ENCODE results near the gene GRAP2.
"Not testable (repeated sequence)": the region's sequence is repeated elsewhere in the genome, so short reads cannot be mapped to it uniquely, and the experiment has no call there.

GRAP2 gene

DNA sequence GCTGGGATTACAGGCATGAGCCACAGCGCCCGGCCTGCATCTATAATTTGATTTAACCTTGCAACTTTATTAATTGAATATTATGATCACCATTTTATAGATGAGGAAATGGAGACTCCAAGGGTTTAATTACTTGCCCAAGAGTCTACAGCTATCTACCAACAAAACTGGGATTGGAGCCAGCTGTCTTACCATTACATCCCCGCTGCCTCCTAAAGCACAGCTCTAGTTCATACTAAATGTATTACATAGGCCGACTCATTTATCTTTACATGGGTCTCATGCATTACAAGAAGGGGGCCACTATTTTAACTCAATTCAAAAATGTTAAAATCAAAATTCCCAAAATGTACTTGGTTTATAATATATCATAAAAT lies 45.2 kb downstream of the GRAP2 start:
- no peak for DNase-seq (ENCODE audit: low read depth)

GRCh38 chr22:39946503-39947219 lies 45.8 kb downstream of the GRAP2 start:
- DNase-seq (ENCODE audit: low read depth), result no peak

GRCh38 chr22:39947220-39948216 lies 46.6 kb downstream of the GRAP2 start:
- DNase-seq (ENCODE audit: low read depth), result no peak

- DNase-seq (ENCODE audit: low read depth), result no peak
These were observed 49.3 kb downstream of the GRAP2 start for GRCh38 chr22:39949964-39950737.

DNA sequence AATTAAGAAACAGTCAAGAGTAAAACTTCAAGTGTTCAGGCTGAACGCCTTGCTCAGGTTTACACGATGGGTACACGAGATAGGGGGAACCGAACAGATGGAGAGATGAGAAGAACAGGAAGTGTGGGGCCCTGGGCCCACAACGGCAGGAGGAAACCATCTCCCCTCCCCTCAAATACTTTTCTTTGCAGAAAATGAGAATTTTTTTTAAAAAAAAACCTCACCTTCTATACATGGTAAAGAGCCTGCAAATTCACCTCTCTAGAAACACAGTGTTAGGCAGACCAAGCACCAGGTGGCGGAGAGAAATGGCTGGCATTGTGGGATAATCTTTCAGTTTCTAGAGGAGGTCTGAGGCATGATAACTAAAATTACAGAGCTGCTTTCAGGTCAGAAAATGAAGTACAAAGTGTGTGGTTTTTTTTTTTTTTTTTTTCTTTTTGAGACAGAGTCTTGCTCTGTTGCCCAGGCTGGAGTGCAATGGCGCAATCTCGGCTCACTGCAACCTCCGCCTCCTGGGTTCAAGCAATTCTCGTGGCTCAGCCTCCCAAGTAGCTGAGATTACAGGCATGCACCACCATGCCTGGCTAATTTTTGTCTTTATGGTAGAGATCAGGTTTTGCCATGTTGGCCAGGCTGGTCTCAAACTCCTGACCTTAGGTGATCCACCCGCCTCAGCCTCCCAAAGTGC lies 50.9 kb downstream of the GRAP2 start:
- not testable (repeated sequence) for DNase-seq (ENCODE audit: low read depth)

DNA sequence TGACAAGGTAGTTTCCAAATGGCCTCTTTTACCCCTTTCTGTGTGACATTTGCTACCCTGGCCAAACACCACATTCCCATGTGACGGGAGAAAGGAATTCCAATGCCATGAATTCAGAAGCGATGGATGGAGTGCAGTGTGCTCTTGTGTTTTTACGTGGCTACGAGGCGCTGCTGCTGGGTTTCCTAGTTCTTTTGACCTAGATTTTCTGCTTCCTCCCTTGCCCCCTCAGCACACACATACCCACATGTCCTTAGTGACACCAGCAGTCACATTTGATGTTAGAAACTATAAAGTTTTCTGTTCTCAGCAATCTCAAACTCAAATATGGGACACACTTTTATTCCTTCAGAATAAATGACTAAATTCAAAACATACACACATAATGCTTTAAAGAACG lies 51.5 kb downstream of the GRAP2 start:
- no peak for DNase-seq (ENCODE audit: low read depth)

DNA sequence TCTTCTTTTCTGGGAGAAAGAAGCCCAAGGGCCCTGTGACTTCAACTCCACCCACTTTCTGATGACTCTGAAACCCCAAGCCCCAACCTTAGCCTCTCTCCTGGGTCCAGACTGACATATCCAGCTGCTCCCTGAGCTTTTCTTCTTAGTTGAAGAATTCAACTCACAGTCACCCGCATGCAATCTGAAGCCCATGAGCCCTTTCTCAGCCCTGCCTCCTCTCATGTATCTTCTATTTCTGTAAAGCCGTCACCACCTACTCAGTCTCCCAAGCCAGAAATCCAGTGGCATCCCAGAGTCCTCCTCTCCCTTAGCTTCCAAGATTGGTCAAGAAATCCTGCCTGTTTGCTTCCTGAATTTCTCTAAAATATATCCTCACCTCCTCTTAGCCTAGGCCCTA lies 52.2 kb downstream of the GRAP2 start:
- no peak for DNase-seq (ENCODE audit: low read depth)

GRCh38 chr22:39954584-39955055 lies 53.7 kb downstream of the GRAP2 start:
- DNase-seq (ENCODE audit: low read depth), result no peak

DNA sequence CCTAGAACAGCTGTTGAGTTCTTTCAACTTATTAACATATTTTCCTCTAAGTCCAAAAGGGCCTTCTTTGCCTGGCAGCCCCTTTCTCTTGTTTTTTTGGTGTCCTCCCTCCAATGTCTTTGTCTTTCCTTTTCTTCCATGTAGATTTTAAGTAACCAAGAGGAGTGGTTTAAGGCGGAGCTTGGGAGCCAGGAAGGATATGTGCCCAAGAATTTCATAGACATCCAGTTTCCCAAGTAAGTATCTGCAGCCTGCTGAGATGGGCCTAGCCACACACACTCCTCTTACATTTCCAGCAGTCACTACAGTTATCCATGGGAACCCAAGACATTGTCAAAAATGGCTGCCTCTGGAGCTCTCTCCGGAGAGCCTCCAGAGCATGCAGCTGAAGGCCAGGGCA lies 54.8 kb downstream of the GRAP2 start:
- DNase-seq (ENCODE audit: low read depth), result no peak

DNA sequence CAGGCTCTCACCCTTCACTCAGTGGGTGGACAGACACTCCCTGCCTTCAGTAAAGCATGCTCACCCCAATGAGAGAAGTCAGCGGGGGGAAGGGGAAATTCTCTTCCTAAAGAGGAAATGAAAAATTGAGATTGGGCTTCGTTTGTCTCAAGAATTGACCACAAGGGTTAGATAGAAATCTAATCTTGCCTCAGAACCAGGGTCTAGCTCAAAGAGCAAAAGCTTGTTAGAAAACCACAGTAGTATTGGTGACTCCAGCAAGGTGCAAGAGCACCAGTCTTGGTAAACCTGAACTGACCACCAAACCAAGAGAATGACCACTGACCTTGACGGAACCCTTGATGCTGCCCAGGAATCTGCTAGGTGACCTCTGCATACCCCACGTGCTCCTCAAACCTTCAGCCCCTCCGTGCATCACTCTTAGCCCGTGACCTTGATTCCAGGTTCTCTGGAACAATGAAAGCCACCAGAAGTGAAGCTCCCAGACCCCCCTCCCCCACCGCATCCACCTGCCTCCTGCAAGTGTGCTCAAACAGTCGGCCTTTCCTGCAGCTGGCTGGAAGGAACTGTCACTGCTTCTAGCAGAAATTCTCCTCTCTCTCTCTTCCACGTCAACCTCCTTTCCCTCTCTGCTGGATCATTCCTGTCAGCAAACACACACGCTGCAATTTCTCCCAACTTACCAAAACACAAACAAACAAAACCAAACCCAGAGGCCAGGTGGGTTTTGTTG lies 56.2 kb downstream of the GRAP2 start:
- no peak for DNase-seq (ENCODE audit: low read depth)

GRCh38 chr22:39958009-39958711 lies 57.3 kb downstream of the GRAP2 start:
- no peak for DNase-seq (ENCODE audit: low read depth)

- no peak for DNase-seq (ENCODE audit: low read depth)
These were observed 58.2 kb downstream of the GRAP2 start for GRCh38 chr22:39958949-39959639.

- no peak for DNase-seq (ENCODE audit: low read depth)
These were observed 59.0 kb downstream of the GRAP2 start, which contains the start of gene TMA7B for GRCh38 chr22:39959640-39960447. TSS of gene TMA7B (plus strand) at chr22:39960397. CDS start at chr22:39964375, 3,978 bp downstream.

GRCh38 chr22:39960791-39961746 lies 60.2 kb downstream of the GRAP2 start:
- peak; percentile 36 for DNase-seq (ENCODE audit: low read depth)

DNA sequence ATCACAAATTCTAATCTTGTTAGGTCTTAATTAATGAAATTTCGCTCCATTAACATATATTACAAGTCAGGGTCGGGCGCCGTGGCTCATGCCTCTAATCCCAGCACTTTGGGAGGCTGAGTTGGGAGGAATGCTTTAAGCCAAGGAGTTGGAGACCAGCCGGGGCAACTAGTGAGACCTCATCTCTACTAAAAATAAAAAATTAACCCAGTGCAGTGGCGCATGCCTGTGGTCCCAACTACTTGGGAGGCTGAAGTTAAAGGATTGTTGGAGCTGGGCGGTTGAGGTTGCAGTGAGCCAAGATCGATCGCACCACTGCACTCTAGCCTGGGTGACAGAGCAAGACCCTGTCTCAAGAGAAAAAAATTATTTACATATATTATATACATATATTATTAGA lies 61.2 kb downstream of the GRAP2 start:
- no peak for DNase-seq (ENCODE audit: low read depth)

- DNase-seq (ENCODE audit: low read depth), result no peak
These were observed 64.9 kb downstream of the GRAP2 start for GRCh38 chr22:39965748-39966147.

- DNase-seq (ENCODE audit: low read depth), result no peak
These were observed 65.6 kb downstream of the GRAP2 start for GRCh38 chr22:39966470-39966869.
